GM12874 (cell line): Measurements from ENCODE around the gene HDAC9.

Experiments
- TF ChIP-seq, protein P1 (sequence below): IDR thresholded peaks from 2 replicates; pipeline ENCODE4 v1.5.1; 2011; ENCODE audit warnings: low read depth, mild to moderate bottlenecking, control low read depth, low read length, moderate library complexity; ENCODE audit not compliant: insufficient read depth

HDAC9 gene

DNA sequence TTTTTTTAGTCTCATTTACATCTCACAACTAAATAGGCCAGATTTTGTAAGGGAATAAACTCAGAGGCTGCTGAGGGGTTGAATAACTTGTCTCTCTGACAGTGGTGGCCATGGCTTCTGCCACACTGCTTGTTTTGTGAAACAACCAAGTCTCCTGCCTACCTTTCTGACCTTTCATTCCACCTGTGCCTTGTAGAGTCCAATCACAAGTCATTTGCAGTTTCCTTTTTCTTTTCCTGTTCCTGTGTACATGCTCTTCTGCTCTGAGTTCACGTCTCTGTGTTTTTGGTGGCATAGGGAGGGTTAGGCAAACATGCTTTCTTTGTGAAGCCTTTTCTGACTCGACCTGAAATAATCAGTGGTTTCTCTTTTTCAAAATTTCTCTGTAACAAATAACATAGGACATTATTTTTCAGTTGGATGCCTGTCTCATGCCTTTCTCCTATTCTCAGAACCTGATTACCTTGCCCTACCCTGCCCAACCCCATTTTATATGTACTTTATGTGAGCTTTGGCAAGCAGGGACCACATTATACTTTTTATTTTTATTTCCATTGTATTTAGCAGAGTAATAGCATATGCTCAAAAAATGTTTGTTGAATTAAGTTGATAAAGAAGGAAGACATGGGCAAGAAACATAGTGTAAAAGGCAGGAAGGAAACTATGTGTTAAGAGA is 81.7 kb downstream of the HDAC9 start:
- TF ChIP-seq, protein P1, sequence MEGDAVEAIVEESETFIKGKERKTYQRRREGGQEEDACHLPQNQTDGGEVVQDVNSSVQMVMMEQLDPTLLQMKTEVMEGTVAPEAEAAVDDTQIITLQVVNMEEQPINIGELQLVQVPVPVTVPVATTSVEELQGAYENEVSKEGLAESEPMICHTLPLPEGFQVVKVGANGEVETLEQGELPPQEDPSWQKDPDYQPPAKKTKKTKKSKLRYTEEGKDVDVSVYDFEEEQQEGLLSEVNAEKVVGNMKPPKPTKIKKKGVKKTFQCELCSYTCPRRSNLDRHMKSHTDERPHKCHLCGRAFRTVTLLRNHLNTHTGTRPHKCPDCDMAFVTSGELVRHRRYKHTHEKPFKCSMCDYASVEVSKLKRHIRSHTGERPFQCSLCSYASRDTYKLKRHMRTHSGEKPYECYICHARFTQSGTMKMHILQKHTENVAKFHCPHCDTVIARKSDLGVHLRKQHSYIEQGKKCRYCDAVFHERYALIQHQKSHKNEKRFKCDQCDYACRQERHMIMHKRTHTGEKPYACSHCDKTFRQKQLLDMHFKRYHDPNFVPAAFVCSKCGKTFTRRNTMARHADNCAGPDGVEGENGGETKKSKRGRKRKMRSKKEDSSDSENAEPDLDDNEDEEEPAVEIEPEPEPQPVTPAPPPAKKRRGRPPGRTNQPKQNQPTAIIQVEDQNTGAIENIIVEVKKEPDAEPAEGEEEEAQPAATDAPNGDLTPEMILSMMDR, result no peak

DNA sequence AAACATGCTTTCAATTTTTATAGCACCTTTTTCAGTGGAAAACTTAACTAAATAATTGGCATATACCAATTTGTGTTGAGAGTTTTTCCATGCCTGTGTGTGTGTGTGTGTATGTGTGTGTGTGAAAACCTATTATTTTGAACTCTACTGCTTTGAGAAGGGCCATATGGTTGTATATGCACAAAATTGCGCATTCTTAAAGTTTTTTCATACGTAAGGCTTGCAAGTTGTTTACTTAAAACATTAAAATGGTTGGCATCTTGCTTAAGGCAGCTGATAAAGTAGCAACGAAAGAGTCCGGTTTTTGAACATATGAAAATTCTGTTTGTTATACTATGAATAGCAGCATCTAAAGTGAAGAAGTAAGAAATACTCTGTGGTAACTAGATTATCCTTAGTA is 84.1 kb downstream of the HDAC9 start:
- TF ChIP-seq, protein P1, result no peak

DNA sequence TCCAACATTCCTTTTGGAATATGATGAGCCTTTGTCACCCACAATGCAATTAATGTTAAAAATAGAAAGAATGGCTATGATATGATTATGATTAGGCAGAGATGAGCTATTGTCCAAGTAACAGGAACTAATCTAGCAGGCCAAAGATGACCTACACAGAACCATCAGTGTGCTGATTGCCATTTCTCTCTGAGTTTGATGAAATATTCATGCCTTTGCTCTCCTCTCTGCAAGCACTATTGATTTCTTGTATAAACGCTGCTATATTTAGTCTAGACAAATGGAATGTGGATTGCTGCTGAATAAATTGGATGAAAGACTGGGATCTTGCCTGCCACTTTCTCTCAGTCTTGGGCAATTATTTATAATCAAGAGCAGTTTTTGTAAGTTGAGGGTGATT is 85.4 kb downstream of the HDAC9 start:
- TF ChIP-seq, protein P1, result no peak

DNA sequence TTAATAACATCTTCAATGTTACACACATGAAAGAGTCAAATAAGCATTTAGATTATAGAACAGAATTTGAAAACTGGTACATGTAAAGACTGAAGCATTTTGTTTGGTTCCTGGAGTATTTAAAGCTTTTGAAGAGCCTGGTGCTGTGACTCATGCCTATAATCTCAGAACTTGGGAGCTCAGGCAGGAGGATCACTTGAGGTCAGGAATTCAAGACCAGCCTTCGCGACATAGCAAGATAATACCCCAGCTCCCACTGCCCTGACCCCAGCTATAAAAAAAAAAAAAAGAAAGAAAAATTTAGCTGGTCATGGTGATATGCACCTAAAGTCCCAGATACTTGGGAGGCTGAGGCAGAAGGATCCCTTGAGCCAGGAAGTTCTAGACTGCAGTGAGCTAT is 87.8 kb downstream of the HDAC9 start:
- TF ChIP-seq, protein P1, result no peak

DNA sequence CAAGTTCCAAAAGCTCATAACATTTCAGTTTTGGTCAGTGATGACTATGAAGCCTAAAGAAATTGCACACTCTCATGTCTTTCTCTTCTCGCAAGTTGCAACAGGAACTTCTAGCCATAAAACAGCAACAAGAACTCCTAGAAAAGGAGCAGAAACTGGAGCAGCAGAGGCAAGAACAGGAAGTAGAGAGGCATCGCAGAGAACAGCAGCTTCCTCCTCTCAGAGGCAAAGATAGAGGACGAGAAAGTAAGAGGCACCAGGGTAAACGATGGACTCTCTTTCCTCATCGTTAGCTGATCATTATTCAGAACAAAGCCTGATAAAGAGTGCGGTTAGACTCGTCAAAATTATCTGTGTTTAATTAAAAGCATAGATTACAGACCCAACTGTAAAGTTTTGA is 94.7 kb downstream of the HDAC9 start:
- TF ChIP-seq, protein P1, result no peak

DNA sequence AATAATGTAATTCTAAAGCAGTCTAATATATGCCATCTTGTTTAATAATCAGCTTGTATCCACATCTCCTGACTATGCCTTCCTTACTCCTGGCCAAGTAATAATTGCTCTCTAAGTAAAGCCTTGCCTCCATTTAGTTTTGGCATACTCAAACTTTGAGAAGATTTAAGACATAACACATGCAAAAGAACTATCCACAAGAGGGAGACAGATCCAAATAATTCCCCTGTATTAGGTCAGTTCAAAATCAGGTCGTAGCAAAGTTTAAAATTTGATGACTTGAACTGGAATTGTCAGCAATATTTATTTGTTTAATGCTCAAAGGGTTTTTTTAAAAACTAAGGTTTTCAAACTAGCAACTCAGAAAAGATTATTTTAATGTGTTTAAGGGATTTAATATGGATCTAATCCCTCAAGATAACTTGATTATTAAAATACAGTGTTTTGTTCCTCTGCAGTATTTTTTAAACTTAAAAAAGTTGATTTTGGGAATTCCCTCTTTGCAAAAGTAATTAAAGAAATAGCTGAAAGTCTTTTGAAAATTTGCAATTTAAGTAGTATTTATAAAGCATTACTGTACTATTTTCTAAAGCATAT is 95.3 kb downstream of the HDAC9 start:
- TF ChIP-seq, protein P1, result peak; percentile 18; the same call in 1 of the 2 replicates

DNA sequence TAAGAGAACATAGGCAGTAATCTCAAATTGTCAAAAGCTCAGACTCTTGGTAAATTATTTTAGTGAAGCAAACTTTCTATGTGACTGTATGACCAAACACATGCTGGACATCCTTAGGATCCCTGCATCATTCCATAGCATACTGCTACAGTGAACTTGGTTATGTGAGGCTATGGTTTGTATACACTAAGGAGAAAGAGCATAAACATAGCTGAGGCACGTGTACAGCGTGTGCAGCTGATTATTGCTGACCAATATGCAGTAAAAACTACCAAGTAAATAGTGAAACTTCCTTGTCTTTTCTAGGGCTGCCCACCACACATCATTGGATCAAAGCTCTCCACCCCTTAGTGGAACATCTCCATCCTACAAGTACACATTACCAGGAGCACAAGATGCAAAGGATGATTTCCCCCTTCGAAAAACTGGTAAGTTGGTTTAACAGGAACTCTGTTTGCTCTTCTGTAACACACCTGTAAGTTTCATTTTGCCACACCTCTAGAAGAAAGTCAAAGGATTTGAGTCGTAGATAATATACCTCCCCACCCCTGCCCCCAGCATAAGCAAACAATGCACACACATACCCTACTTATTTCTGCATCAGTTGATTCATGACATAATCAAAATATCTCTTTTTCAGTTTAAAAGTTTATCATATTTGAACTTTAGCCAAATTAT is 98.2 kb downstream of the HDAC9 start:
- TF ChIP-seq, protein P1, result no peak
